HepG2 (cell line): ENCODE data around the gene ACSF3. TPM values are rescaled to one million over a fixed set of nuclear protein-coding genes. Genes with fewer than 3 reads are reported as not detected.
A peak's percentile ranks its signal among the peaks of the same experiment; 100 is the strongest.

Experiments
- ESRRA ChIP-seq: sonication (generic); formaldehyde crosslinking; IDR thresholded peaks from 2 replicates; pipeline ENCODE4 v1.5.1; 2020; ENCODE audit warnings: mild to moderate bottlenecking, low read depth, missing genetic modification reagents
- ETS1 ChIP-seq: sonication (generic); formaldehyde crosslinking; IDR thresholded peaks from 2 replicates; pipeline ENCODE4 v1.4.0; 2020; ENCODE audit warnings: missing genetic modification reagents
- FOXK1 ChIP-seq: sonication (generic); formaldehyde crosslinking; IDR thresholded peaks from 2 replicates; pipeline ENCODE4 v1.4.0; 2020; ENCODE audit warnings: low read depth, missing genetic modification reagents, borderline replicate concordance
- HNRNPLL ChIP-seq: fragments of 200-400 bp; formaldehyde crosslinking; IDR thresholded peaks from 2 replicates; pipeline ENCODE4 v1.6.1; 2017; ENCODE audit warnings: mild to moderate bottlenecking, low read depth, low read length; ENCODE audit not compliant: poor library complexity, severe bottlenecking
- ISX ChIP-seq: sonication (generic); formaldehyde crosslinking; conservative IDR thresholded peaks from 2 replicates; pipeline ENCODE4 v1.5.0; 2020; ENCODE audit warnings: missing genetic modification reagents
- LCORL ChIP-seq, 2 experiments: fragments of 450-650 bp in 1 of 2; sonication (generic) in 1 of 2; formaldehyde crosslinking in 1 of 2; IDR thresholded peaks; 2 replicates each; pipeline versions ENCODE4 v1.5.0 to v1.6.1; 2017 to 2020; ENCODE audit warnings: antibody characterized with exemption in 1 of 2, missing genetic modification reagents in 1 of 2
- MXI1 ChIP-seq: IDR thresholded peaks from 3 replicates; pipeline ENCODE4 v1.6.1; 2012; ENCODE audit warnings: low read depth, low read length, inconsistent platforms, borderline replicate concordance
- NRL ChIP-seq: sonication (generic); formaldehyde crosslinking; IDR thresholded peaks from 2 replicates; pipeline ENCODE4 v1.5.0; 2020; ENCODE audit warnings: missing genetic modification reagents, mild to moderate bottlenecking, moderate library complexity, borderline replicate concordance
- PLRG1 ChIP-seq: fragments of 450-650 bp; conservative IDR thresholded peaks from 2 replicates; pipeline ENCODE4 v1.6.1; 2016
- ZBTB26 ChIP-seq: IDR thresholded peaks from 2 replicates; pipeline ENCODE4 v1.6.1; 2016; ENCODE audit warnings: missing compliant biosample characterization, missing genetic modification reagents, borderline replicate concordance
- ZFY ChIP-seq: sonication (generic); formaldehyde crosslinking; IDR thresholded peaks from 2 replicates; pipeline ENCODE4 v1.4.0; 2020; ENCODE audit warnings: missing genetic modification reagents
- ZGPAT ChIP-seq: IDR thresholded peaks from 2 replicates; pipeline ENCODE4 v1.6.1; 2016; ENCODE audit warnings: mild to moderate bottlenecking
- ZNF17 ChIP-seq: sonication (generic); formaldehyde crosslinking; IDR thresholded peaks from 2 replicates; pipeline ENCODE4 v1.5.0; 2020; ENCODE audit warnings: mild to moderate bottlenecking, missing genetic modification reagents
- ZNF484 ChIP-seq: sonication (generic); formaldehyde crosslinking; IDR thresholded peaks from 2 replicates; pipeline ENCODE4 v1.5.1; 2020; ENCODE audit warnings: mild to moderate bottlenecking, low read depth, missing genetic modification reagents, borderline replicate concordance
- ZNF530 ChIP-seq: sonication (generic); formaldehyde crosslinking; IDR thresholded peaks from 2 replicates; pipeline ENCODE4 v1.5.0; 2020; ENCODE audit warnings: low read depth, mild to moderate bottlenecking, missing genetic modification reagents
- ZNF546 ChIP-seq: sonication (generic); formaldehyde crosslinking; conservative IDR thresholded peaks from 2 replicates; pipeline ENCODE4 v1.8.1; 2023; ENCODE audit warnings: mild to moderate bottlenecking, missing genetic modification reagents
- ZNF616 ChIP-seq: sonication (generic); formaldehyde crosslinking; IDR thresholded peaks from 2 replicates; pipeline ENCODE4 v1.5.0; 2020; ENCODE audit warnings: low read depth, mild to moderate bottlenecking, missing genetic modification reagents
- ZSCAN12 ChIP-seq: sonication (generic); formaldehyde crosslinking; IDR thresholded peaks from 2 replicates; pipeline ENCODE4 v1.9.0; 2021; ENCODE audit warnings: mild to moderate bottlenecking, missing genetic modification reagents
- polyA plus RNA-seq, 8 experiments: library from polyadenylated mRNA; depleted of rRNA in 3 of 8; stranded (reverse) in 7 of 8; unstranded in 1 of 8; fragments of >200 nt; fragmentation: Illumina TruSeq in 4 of 8; extraction: Trizol in 4 of 8; gene quantifications; 2 replicates each; pipeline versions ENCODE4 v1.2.1 to v1.2.3, GENCODE V29; 2011 to 2016; ENCODE audit warnings: low read depth in 4 of 8, missing spikeins in 1 of 8, mixed read lengths in 1 of 8; ENCODE audit not compliant: insufficient read depth in 1 of 8
- total RNA-seq, 5 experiments: library from RNA; depleted of rRNA; stranded (reverse); fragments of >200 nt; fragmentation: Illumina TruSeq; extraction: Trizol; gene quantifications; 2 replicates each; pipeline ENCODE4 v1.2.3, GENCODE V29; 2016; ENCODE audit warnings: low read depth in 1 of 5
- TF ChIP-seq, protein P1 (sequence below): sonication (generic); formaldehyde crosslinking; IDR thresholded peaks from 2 replicates; pipeline ENCODE4 v1.4.0; 2020; ENCODE audit warnings: missing genetic modification reagents
- TF ChIP-seq, protein P2 (sequence below): IDR thresholded peaks from 2 replicates; pipeline ENCODE4 v1.6.1; 2018; ENCODE audit warnings: missing genetic modification reagents

ACSF3 gene
- total and polyA plus RNA-seq, 2 of the 13 experiments (the other 11 are each of a cell fraction or from before 2014, with no cell fraction given): 14.9 to 30.6 TPM

DNA sequence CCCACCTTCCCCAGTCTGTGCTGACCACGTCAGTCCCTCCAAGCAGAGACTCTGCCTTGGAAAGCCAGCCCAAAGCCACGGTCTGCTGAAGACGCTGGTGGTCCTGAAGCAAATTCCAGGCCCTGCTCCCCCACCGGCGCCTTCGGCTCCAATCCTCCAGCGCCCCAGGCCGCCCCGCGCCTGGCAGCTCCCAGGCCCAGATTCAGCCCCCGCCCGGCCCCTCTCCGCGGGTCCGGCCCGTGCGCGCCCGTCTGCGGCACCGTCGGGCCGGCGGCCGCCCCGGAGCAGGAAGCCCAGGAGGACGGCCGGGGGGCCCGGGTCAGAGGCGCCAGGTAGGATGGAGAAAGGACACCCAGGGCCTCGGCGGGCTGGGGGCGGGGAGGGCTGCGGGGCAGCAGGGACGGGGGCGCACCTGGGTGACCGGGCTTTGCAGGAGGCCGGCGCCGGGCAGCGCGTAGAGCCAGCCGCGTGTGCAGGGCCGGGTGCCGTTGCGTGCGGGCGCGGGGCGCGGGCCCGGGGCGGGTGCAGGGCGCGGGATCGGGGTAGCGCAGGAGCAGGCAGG is 107.3 kb downstream of the ACSF3 start (continued):
- TF ChIP-seq, protein P1, sequence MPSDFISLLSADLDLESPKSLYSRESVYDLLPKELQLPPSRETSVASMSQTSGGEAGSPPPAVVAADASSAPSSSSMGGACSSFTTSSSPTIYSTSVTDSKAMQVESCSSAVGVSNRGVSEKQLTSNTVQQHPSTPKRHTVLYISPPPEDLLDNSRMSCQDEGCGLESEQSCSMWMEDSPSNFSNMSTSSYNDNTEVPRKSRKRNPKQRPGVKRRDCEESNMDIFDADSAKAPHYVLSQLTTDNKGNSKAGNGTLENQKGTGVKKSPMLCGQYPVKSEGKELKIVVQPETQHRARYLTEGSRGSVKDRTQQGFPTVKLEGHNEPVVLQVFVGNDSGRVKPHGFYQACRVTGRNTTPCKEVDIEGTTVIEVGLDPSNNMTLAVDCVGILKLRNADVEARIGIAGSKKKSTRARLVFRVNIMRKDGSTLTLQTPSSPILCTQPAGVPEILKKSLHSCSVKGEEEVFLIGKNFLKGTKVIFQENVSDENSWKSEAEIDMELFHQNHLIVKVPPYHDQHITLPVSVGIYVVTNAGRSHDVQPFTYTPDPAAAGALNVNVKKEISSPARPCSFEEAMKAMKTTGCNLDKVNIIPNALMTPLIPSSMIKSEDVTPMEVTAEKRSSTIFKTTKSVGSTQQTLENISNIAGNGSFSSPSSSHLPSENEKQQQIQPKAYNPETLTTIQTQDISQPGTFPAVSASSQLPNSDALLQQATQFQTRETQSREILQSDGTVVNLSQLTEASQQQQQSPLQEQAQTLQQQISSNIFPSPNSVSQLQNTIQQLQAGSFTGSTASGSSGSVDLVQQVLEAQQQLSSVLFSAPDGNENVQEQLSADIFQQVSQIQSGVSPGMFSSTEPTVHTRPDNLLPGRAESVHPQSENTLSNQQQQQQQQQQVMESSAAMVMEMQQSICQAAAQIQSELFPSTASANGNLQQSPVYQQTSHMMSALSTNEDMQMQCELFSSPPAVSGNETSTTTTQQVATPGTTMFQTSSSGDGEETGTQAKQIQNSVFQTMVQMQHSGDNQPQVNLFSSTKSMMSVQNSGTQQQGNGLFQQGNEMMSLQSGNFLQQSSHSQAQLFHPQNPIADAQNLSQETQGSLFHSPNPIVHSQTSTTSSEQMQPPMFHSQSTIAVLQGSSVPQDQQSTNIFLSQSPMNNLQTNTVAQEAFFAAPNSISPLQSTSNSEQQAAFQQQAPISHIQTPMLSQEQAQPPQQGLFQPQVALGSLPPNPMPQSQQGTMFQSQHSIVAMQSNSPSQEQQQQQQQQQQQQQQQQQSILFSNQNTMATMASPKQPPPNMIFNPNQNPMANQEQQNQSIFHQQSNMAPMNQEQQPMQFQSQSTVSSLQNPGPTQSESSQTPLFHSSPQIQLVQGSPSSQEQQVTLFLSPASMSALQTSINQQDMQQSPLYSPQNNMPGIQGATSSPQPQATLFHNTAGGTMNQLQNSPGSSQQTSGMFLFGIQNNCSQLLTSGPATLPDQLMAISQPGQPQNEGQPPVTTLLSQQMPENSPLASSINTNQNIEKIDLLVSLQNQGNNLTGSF (CRISPR knock-in tag): no peak
- TF ChIP-seq ZSCAN12 (CRISPR knock-in tag) (no peak), PLRG1 (no peak), ZNF546 (CRISPR knock-in tag) (no peak), ZNF530 (CRISPR knock-in tag) (no peak), HNRNPLL (no peak), ETS1 (CRISPR knock-in tag) (no peak), ESRRA (CRISPR knock-in tag) (no peak), FOXK1 (no peak), ZBTB26 (CRISPR knock-in tag) (peak; percentile 33; the same call in 1 of the 2 replicates), ZNF616 (CRISPR knock-in tag) (no peak), ISX (CRISPR knock-in tag) (no peak), ZFY (CRISPR knock-in tag) (peak; percentile 37), ZGPAT (no peak), LCORL (IDR thresholded peaks at IDR 0.05) (no peak), LCORL (CRISPR knock-in tag; IDR thresholded peaks at IDR 0.05) (no peak), ZNF484 (CRISPR knock-in tag) (no peak), NRL (no peak), MXI1 (no peak), ZNF17 (CRISPR knock-in tag) (no peak)
- TF ChIP-seq, protein P2, sequence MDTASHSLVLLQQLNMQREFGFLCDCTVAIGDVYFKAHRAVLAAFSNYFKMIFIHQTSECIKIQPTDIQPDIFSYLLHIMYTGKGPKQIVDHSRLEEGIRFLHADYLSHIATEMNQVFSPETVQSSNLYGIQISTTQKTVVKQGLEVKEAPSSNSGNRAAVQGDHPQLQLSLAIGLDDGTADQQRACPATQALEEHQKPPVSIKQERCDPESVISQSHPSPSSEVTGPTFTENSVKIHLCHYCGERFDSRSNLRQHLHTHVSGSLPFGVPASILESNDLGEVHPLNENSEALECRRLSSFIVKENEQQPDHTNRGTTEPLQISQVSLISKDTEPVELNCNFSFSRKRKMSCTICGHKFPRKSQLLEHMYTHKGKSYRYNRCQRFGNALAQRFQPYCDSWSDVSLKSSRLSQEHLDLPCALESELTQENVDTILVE (CRISPR knock-in tag): no peak
